NOMO-1 treated with dmso at 0.1 percent for 144 hours (cell line): ENCODE measurements around the gene DNAJC8.

Source experiments
- DNase-seq: peaks from one replicate; lab custom pipeline; 2025; ENCODE audit not compliant: unreplicated experiment; lab: John Stamatoyannopoulos, UW

DNAJC8 gene

GRCh38 chr1:28232558-28233263 lies at the start of gene DNAJC8:
Gene DNAJC8 (minus strand): TSS chr1:28233029. CDS start chr1:28232998, 31 bp downstream.
- DNase-seq, result peak; percentile 94

GRCh38 chr1:28281608-28282425 lies 49.0 kb upstream of the DNAJC8 start:
- DNase-seq, result no peak

GRCh38 chr1:28280977-28281381 lies 48.1 kb upstream of the DNAJC8 start:
- DNase-seq, result no peak

DNA sequence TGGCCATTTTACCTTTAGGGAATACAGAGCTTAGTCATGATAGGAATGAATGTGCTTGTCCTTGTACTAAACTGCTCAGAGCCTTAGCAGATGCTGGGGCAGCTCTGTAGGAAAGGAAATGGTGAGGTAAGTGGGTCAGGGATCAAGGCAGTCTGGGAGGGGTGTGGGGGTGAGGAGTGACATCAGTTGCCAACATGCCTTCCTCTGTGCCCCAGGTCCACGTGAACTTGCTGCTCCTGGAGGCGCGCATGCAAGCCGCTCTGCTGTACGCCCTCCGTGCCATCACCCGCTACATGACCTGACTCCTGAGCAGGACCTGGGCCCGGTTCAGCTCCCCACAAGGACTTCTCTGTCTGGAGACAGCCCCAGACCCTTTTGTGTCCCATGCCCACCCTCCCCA lies 47.7 kb upstream of the DNAJC8 start:
- no peak for DNase-seq

DNA sequence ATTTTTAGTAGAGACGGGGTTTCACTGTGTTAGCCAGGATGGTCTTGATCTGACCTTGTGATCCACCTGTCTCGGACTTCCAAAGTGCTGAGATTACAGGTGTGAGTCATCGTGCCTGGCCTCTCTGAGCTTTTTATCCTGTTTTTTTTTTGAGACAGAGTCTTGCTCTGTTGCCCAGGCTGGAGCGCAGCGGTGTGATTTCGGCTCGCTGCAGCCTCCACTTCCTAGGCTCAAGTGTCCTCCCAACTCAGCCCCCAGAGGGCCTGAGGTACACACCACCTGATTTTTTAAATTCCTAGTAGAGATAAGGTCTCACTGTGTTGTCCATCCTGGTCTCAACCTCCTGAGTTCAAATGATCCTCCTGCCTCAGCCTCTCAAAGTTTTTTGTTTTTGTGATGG lies 46.9 kb upstream of the DNAJC8 start:
- no peak for DNase-seq

- DNase-seq, result no peak
These were observed 45.9 kb upstream of the DNAJC8 start for GRCh38 chr1:28278763-28279162.

DNA sequence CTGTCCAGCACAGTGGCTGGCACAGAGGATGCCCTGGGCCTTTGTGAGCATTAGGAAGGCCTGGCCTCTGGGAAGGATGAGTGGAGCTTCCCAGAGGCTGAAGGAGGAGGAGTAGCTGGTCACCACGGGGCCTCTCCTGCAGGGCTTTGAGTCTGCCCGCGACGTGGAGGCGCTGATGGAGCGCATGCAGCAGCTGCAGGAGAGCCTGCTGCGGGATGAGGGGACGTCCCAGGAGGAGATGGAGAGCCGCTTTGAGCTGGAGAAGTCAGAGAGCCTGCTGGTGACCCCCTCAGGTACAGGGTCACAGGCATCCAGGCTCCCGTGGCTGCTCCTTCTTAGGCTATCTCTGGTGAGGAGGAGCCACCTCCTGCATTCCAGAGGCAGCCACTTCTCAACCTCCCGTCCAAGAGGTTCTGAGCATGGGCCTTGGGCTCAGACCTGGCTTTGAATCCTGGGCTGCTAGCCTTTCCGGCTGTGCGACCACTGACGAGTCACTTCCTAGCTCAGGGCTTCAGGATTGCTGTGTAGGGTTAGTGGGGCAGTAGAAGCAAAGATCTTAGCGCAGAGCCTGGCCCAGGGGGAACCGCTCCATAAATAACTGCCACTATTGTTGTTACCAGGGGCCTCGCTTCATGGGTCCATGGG lies 40.5 kb upstream of the DNAJC8 start:
- DNase-seq, result no peak

DNA sequence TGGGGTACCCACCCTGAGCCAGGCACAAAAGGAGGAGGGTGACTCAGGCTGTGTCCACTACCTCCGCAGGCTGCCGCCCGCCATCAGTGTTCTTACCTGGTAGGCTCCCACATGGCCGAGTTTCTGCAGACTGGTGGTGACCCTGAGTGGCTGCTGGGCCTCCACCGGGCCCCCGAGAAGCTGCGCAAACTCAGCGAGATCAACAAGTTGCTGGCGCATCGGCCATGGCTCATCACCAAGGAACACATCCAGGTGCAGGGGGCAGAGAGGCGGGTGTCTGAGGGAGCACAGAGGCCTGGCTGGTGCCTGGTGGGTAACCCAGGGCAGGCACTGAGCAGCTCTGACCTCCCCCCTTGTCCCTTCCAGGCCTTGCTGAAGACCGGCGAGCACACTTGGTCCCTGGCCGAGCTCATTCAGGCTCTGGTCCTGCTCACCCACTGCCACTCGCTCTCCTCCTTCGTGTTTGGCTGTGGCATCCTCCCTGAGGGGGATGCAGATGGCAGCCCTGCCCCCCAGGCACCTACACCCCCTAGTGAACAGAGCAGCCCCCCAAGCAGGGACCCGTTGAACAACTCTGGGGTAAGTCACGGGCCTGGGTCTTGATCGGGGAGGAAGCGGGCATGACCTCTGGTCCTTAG lies 39.5 kb upstream of the DNAJC8 start:
- DNase-seq, result no peak

GRCh38 chr1:28269529-28269928 lies 36.7 kb upstream of the DNAJC8 start:
- no peak for DNase-seq

GRCh38 chr1:28267633-28268032 lies 34.8 kb upstream of the DNAJC8 start:
- DNase-seq, result no peak

- DNase-seq, result no peak
These were observed 34.1 kb upstream of the DNAJC8 start for GRCh38 chr1:28266920-28267322.

DNA sequence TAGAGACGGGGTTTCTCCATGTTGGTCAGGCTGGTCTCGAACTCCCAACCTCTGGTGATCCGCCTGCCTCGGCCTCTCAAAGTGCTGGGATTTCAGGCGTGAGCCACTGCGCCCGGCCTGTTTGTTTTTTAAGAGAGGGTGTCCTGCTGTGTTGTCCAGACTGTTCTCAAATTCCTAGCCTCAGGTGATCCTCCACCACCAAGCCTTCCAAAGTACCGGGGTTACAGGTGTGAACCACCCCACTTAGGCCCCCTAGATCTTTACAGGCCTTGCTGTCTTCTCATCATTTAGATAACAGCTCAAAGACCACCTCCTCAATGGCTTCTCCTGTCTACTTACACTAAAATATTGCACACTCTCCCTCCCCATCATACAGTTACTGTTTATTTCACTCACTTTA lies 32.7 kb upstream of the DNAJC8 start:
- DNase-seq, result no peak

GRCh38 chr1:28264897-28265296 lies 32.1 kb upstream of the DNAJC8 start:
- DNase-seq, result no peak

DNA sequence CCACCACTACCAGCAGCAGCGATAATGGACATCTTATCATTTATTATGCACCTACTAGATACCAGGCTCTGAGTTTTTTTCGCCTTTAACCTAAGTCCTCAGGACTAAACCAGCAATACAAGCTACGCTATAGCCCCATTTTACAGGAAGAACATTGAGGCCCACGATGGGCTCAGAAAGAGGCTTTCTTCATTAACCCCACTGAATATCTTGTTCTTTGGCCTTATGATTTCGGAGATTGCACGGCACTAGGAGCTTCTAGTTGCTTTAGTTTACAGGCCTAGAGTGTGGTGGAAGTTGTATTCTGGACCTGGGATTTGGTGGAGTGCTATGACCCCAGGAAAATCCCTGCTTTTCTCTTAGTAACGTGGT lies 28.0 kb upstream of the DNAJC8 start:
- DNase-seq, result no peak

- no peak for DNase-seq
These were observed 27.3 kb upstream of the DNAJC8 start for GRCh38 chr1:28259934-28260802.

GRCh38 chr1:28259252-28259933 lies 26.6 kb upstream of the DNAJC8 start, which contains the start of gene SESN2:
Gene SESN2 (plus strand): TSS chr1:28259518. CDS start chr1:28259848, 330 bp downstream.
- peak; percentile 97 for DNase-seq

DNA sequence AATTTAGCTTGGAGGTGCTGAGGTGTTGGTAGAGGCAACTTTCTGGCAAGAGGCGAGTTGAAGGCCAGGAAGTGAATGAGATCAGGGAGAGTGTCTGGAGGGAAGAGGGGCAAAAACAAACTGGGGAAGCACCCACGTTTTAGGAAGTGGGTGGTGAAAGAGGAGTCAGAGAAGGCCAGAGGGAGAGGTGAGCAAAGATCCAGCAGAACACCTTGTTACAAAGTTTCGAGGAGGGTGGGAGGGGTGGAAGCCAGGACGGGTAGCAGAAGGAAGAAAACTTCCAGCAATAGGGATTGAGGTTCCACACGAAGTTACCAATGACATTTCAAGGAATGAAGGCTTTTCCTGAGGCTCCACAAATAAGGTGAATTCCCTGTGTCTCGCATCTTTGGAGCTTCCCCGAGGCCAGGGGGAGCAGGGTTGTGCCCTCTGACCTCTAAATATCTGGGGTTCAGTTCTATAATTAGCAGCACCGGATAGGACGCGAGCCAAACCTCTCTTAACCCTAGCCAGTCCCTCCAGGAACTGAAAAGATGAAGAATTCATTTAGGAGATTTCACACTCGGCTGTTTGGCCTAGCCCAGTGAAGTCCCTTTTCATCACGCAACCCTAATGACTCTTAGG lies 25.9 kb upstream of the DNAJC8 start:
- no peak for DNase-seq

GRCh38 chr1:28257736-28258135 lies 24.9 kb upstream of the DNAJC8 start:
- no peak for DNase-seq

DNA sequence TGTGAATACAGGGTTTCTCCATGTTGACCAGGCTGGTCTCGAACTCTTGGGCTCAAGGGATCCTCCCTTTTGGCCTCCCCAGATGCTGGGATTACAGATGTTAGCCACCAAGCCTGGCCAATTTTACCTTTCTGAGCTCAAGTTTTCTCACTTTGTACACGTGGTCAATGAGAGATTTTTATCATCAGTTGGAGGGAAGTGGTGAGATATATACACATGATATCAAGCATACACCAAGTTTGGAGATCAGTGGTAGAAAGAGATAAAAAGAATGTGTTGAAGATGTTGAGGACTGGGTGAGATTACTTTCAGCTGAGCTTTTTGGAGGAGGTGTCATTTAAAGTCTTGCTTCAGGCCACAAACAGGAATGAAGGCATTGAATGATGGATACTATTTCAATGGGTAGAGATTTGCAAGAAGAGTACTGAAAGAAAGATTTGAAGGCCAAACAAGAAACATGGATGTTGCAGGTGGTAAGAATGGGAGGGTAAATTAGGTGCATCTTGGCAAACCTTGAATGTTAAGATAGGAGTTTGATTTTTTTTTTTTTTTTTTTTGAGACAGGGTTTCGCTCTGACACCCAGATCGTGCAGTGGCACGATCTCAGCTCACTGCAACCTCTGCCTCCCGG lies 23.5 kb upstream of the DNAJC8 start:
- DNase-seq, result no peak
